SH-SY5Y (cell line): ENCODE data around the gene TRUB2.

Experiments
- GATA2 ChIP-seq: IDR thresholded peaks from 2 replicates; pipeline ENCODE4 v1.6.1; 2011; ENCODE audit warnings: mild to moderate bottlenecking, low read depth, low read length
- GATA3 ChIP-seq: IDR thresholded peaks from 2 replicates; pipeline ENCODE4 v1.6.1; 2011; ENCODE audit warnings: low read depth, mild to moderate bottlenecking, low read length, moderate library complexity

- TF ChIP-seq GATA3 (no peak), GATA2 (no peak)
These were observed 55.2 kb downstream of the TRUB2 start for GRCh38 chr9:128266868-128267590.
